Gastrocnemius medialis (tissue), 4 donors: ENCODE measurements around the gene HCAR3.

ENCODE experiments used
- POLR2A ChIP-seq, 2 donors: fragments of 450-650 bp; IDR thresholded peaks; one replicate each; pipeline ENCODE4 v1.6.1; 2017; ENCODE audit warnings: antibody characterized with exemption in 2 of 2, mild to moderate bottlenecking in 2 of 2, moderate library complexity in 2 of 2
- TF ChIP-seq, protein P1 (sequence below), 5 experiments: fragments of 450-650 bp in 3 of 5; fragments of 200-600 bp in 2 of 5; sonication (generic) in 2 of 5; IDR thresholded peaks in 4 of 5; conservative IDR thresholded peaks in 1 of 5; 1 replicate in 4 of 5; 2 replicates in 1 of 5; pipeline ENCODE4 v1.5.1; 2016 to 2019; ENCODE audit warnings: antibody characterized with exemption in 5 of 5, mild to moderate bottlenecking in 3 of 5, moderate library complexity in 3 of 5

GRCh38 chr12:122684297-122684813, 32.3 kb downstream of the HCAR3 start:
- TF ChIP-seq, protein P1, sequence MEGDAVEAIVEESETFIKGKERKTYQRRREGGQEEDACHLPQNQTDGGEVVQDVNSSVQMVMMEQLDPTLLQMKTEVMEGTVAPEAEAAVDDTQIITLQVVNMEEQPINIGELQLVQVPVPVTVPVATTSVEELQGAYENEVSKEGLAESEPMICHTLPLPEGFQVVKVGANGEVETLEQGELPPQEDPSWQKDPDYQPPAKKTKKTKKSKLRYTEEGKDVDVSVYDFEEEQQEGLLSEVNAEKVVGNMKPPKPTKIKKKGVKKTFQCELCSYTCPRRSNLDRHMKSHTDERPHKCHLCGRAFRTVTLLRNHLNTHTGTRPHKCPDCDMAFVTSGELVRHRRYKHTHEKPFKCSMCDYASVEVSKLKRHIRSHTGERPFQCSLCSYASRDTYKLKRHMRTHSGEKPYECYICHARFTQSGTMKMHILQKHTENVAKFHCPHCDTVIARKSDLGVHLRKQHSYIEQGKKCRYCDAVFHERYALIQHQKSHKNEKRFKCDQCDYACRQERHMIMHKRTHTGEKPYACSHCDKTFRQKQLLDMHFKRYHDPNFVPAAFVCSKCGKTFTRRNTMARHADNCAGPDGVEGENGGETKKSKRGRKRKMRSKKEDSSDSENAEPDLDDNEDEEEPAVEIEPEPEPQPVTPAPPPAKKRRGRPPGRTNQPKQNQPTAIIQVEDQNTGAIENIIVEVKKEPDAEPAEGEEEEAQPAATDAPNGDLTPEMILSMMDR (IDR thresholded peaks at IDR 0.05 in 4 of 5, conservative IDR thresholded peaks at IDR 0.05 in 1 of 5): no peak
- TF ChIP-seq POLR2A (IDR thresholded peaks at IDR 0.05): no peak
